Coronary artery (tissue), 2 donors: ENCODE results near the gene FAM237A.

Source experiments
- DNase-seq: peaks from one replicate; pipeline ENCODE4 v3.0.0-alpha.2; 2017; ENCODE audit warnings: low spot score
- H3K27ac ChIP-seq, 2 donors: fragments of 200-600 bp; sonication (generic); one replicate each; pipeline ENCODE4 v1.5.1; 2016 to 2019
- H3K4me3 ChIP-seq: fragments of 200-600 bp; sonication (generic); 2 replicates; pipeline ENCODE4 v1.5.1; 2016; ENCODE audit warnings: mild to moderate bottlenecking, moderate library complexity
- CTCF ChIP-seq: fragments of 200-600 bp; sonication (generic); IDR thresholded peaks from one replicate; pipeline ENCODE4 v1.5.1; 2019; ENCODE audit warnings: antibody characterized with exemption

FAM237A gene

GRCh38 chr2:206635015-206635414 lies 7.3 kb upstream of the FAM237A start:
- no peak overlapping the region for H3K27ac ChIP-seq
- H3K4me3 ChIP-seq, result no peak overlapping the region
- no peak for TF ChIP-seq CTCF
- DNase-seq, result no peak

- Histone ChIP-seq H3K4me3 (no peak overlapping the region), H3K27ac (no peak overlapping the region)
- TF ChIP-seq CTCF, result no peak
- no peak for DNase-seq
These were observed 2.7 kb upstream of the FAM237A start for GRCh38 chr2:206639636-206640035.

- no peak for DNase-seq
- Histone ChIP-seq H3K4me3 (no peak overlapping the region), H3K27ac (no peak overlapping the region)
- TF ChIP-seq CTCF, result no peak
These were observed 1.1 kb upstream of the FAM237A start for GRCh38 chr2:206641226-206641625.

GRCh38 chr2:206647985-206648384 lies 5.7 kb downstream of the FAM237A start:
- DNase-seq, result no peak
- H3K27ac ChIP-seq, result no peak overlapping the region

GRCh38 chr2:206657087-206657486 lies 14.8 kb downstream of the FAM237A start:
- H3K4me3 ChIP-seq, result no peak overlapping the region
- no peak overlapping the region for H3K27ac ChIP-seq
- DNase-seq, result no peak
- no peak for TF ChIP-seq CTCF

More at GRCh38 chr2:206647985-206648384, 5.7 kb downstream of the FAM237A start:
- no peak for TF ChIP-seq CTCF
- no peak overlapping the region for H3K4me3 ChIP-seq

GRCh38 chr2:206665251-206665650 lies 23.0 kb downstream of the FAM237A start:
- Histone ChIP-seq H3K27ac (no peak overlapping the region), H3K4me3 (no peak overlapping the region)
- TF ChIP-seq CTCF, result no peak
- no peak for DNase-seq

GRCh38 chr2:206670531-206671319 lies 28.4 kb downstream of the FAM237A start:
- TF ChIP-seq CTCF, result no peak
- no peak for DNase-seq
- no peak overlapping the region for H3K4me3 ChIP-seq
- H3K27ac ChIP-seq, result no peak overlapping the region
